Panc1 (cell line): ENCODE results near the gene SMIM1.
"Not testable (repeated sequence)": the region's sequence is repeated elsewhere in the genome, so short reads cannot be mapped to it uniquely, and the experiment has no call there.

ENCODE experiments used
- CTCF ChIP-seq: fragments of 450-650 bp; IDR thresholded peaks from 2 replicates; pipeline ENCODE4 v1.5.1; 2017; ENCODE audit warnings: mild to moderate bottlenecking
- POLR2AphosphoS5 ChIP-seq: IDR thresholded peaks from 2 replicates; pipeline ENCODE4 v1.6.1; 2012; ENCODE audit warnings: mild to moderate bottlenecking, low read depth, low read length, moderate library complexity
- REST ChIP-seq, 2 experiments: IDR thresholded peaks; 2 replicates each; pipeline ENCODE4 v1.6.1; 2011 to 2012; ENCODE audit warnings: low read depth in 2 of 2, control low read depth in 1 of 2, low read length in 1 of 2, mild to moderate bottlenecking in 1 of 2, moderate library complexity in 1 of 2; ENCODE audit not compliant: insufficient read depth in 1 of 2

GRCh38 chr1:3804627-3804944, 32.0 kb downstream of the SMIM1 start:
- not testable (repeated sequence) for TF ChIP-seq CTCF; POLR2AphosphoS5; REST (IDR thresholded peaks at IDR 0.05; ENCODE audit: insufficient read depth in 1 of 2, low read depth in 2 of 2, low read length in 1 of 2)
